Activated T-helper 9 cell treated with anti-CD3 and anti-CD28 coated beads, Interleukin-2, amount 50 U/mL, for 16 hours (primary cell): Measurements from ENCODE around the gene CBX4.

Source experiments
- DNase-seq: peaks from one replicate; pipeline ENCODE4 v3.0.0-alpha.2; 2020; ENCODE audit warnings: low read depth

The CBX4 gene

DNA sequence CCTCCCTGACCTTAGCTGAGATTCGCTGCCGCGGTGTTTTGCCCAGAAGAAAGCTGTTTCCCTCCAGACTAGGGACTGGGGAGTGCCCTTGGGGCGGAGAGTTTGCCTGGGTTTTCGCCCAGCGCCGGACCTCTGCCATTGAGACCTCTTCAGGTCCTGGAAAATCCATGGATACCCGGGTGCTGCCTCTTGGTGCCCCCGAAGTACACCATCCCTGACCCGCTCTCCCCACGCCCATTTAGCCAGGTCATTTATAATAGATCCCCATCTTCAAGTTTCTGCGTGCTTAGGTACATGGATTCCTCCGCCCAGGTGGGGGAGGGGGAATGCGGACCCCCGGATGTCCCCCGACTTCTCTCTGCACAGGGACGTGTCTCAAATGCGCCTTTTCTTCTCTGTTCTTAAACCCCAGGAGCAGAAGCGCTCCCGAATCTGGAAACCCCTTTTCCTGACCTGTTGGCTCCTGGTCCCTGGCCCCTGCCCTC, 27.3 kb downstream of the CBX4 start:
- DNase-seq: no peak

DNA sequence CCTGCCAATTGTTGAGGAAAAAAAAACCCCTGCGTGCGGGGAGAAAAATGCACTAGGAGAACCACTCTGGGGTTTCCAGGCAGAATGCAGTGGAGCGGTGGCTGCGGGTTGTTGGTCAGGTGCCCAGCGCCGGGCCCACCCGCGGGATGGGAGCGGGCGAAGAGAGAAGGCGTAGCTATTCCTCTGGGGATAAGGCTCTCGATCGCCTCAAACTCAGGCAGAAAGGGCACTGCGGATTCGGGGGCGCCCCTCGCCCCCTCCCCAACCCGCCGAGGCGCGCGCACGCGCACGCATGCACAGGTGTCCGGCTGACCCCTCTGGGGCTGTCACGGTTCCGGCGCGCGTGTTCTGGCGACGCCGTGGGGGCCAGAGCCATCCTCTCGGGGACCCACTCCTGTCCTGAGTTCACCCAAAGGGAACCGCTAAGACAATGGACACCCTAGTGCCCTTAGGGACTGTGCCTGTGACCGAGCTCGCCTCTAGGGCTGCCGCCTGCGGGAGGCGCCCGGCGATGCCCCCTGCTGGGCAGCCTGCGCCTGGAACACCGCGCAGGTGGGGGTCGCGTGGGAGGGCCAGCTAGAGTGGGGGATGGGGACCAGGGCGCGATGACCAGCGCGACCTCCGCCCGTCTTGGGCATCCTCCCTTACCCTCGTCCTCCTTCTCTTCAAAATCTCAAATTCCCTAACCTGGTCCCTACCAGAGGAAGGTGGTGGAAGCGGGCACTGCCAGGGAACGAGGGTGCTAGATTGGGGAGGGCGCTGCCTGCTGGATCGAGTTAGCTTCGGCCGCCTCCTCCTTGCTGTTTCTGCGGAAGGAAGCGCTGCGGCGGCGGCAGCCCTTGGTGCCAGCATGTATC, 28.0 kb downstream of the CBX4 start:
- DNase-seq: no peak

DNA sequence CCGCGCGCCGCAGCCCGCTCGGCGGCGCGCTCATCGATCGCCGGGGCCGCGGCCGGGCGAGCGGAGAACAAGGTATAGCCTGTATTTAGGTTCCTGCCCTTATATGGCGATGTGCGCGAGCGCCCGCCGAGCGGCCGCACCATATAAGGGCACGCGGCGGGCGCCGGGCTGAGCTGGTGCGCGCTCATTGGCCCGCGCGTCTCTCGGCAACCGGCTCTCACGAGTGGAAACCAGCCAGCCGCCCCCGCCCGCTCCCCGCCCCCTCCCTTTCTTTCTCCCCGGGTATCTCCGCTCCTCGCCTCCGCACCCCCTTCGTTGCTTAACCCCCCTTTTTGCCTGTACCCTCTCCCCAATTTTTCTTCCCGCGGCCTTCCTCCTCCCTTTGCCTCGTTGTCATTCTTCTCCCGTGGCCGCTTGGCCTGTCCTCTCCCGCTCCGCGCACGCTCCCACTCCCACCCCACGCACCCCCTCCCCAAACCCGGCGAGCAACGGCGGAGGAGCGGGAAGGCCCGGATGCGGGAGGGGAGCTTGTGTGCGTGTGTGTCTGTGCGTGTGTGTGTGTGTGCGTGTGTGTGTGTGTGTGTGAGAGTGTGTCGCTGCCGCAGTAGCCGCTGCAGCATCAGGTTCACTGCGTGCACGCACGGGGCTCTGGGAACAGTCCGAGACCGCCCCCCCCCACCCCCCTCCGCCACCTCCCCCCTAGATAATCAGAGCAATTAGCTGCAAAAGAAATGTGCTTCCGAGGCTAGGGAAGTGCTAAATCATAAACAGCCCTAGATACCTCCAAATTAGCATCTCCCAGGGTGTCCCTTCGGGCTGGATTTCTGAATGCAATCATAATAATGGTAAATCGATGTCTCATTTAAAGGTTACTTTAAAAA, 28.9 kb downstream of the CBX4 start:
- DNase-seq: peak; percentile 69

DNA sequence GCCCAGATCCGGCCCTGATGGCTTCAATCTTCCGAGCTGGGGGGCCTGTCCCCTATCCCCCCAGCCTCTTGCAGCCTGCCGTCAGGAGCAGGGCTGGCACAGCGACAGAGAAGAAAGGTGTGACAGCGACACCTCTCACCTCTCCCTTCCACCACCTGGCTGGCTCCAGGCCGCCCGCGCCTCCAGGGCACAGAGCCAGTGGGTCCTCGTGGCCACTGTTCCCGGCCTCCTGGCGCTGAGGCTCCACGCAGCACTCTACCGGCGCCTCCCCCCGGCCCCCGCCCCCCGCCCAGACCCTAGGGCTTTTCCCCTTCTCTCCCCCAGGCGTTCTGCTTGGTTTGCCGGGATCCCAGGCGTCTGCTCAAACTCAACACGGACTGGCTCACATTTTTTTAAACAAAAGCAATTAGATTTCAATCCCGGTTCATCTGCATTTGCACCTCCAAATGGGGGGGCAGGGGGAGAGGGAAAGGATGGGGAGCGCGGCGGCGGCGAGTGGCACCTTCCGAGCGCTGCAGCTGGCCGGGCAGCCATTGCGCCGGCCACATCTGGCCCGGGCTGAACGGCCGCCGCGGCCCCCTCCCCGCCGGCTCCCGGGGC, 29.6 kb downstream of the CBX4 start:
- DNase-seq: no peak

DNA sequence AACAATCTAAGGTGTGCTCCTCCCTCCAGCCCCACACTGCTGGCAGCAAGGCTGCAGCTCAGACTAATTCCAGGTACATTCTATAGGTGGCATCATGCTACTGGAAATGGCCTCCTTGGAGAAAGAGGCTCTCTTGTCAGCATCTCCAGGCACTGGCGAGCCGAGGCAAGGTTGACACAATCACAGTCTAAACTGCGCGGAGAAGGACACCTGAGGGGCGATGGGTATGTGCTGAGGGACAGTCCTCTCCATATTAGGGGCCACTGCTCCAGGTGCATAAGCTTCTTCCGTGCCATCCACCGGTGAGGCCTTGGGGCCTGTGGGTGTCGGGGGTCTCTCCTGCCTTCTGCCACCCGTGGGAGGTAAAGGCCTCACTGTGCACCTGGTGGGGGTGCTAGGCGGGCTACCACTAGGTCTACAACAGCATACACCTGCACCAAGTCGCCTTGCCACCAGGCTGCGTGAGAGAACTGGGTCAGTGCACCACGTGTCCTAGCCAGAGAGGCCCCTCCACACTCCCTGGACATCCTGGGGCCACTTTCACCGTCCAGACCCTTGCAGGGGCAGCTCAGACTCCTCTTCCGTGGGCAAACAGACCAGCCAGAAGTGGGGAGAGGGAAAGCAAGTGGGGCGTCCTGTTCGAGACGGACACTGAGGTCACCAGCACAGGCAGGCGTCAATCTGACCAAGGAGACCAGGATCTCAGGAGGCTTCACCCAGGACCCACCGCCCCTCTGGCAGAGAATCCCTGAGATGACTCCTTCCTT, 30.3 kb downstream of the CBX4 start:
- DNase-seq: no peak

DNA sequence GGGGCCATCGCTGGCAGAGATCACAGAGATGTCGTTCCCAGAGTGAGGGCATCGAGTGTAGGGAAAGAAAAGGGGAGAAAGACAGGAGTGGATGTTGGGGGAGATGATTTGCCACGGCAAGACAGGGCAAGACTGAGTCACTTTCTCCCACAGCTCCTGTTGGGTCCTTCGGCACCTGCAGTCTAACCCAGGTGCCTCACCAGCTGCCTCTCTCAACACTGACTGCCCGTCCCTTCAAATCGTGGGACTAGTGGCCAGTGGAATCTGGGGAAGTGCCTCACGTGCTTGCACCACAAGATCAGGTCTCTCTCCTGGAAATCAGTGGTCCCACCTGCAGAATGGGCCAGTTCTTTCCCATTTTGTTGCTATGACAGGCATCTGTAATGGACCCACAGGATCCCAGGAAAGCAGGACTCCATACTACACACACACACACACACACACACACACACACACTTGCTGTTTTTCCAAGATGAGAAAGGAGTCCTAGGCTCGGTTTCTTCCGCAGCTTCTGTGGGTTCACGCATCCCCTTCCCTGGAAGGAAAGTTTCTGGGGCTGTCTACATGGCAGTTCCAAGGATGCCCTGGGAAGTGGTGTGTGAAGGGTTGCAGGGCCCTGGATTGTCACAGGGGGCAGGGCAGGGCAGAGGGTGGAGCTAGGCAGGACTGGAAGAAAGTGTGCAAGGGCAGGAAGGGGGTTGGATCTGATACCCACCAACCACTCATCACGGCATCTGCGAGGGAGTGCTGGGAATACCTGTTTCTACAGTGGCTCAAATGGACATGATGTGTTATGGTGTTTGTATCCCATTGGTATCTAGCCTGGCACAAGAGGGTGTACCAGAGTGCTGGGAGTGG, 32.1 kb downstream of the CBX4 start:
- no peak for DNase-seq

DNA sequence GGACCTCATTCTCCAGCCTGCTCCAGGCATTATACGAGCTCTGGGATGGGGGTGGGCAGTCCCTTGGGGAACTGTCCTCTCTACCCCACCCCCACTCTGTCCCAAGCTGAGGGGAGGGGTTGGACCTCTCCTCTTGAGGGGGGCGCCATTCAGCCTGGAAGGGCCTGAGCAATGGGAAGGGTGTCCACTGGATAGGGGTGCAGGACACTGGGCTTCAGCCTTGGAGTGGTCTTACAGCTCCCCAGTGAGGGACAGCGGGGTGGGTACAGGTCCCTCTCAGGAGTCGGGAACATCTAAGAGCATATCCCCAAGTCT, 32.8 kb downstream of the CBX4 start:
- no peak for DNase-seq

DNA sequence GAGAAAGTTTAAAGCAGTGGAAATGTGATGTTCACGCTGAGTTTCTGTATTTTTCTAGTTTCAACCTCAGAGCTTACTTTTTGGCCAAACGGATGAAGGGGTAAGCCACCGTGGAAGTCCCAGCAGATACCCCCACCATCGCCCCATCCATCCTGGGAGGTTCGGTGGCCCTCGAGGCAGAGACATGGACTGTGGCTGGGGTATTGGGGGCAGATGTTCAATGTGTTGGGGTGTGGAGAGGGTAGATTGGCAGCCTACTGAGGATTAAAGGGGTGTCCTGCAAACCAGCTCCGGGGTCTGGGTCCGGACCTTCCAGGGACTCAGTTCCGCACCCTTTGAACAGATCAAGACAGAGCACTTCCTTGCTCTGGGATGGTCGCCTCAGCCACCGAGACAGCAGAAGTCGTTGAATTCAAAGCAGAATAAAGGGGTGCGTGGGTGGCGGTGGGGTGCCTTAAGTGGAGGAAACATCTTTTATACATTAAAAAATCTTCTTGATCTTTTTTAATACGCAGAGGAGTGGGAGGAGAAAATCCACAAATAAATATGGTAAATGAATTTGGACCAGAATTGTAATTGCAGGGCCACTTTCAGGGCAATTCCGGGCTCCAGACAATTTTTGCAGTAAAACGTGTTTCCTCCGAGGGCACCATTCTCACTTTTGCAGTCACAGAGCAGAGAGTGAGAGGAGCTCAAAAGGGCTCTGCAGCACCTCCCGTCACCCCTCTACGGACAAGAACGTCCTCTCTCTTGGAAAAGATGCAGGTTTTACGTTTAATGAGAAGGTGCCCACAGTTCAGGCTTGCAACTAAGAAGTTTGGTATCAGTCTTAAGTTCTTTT, 34.2 kb downstream of the CBX4 start:
- DNase-seq: no peak

DNA sequence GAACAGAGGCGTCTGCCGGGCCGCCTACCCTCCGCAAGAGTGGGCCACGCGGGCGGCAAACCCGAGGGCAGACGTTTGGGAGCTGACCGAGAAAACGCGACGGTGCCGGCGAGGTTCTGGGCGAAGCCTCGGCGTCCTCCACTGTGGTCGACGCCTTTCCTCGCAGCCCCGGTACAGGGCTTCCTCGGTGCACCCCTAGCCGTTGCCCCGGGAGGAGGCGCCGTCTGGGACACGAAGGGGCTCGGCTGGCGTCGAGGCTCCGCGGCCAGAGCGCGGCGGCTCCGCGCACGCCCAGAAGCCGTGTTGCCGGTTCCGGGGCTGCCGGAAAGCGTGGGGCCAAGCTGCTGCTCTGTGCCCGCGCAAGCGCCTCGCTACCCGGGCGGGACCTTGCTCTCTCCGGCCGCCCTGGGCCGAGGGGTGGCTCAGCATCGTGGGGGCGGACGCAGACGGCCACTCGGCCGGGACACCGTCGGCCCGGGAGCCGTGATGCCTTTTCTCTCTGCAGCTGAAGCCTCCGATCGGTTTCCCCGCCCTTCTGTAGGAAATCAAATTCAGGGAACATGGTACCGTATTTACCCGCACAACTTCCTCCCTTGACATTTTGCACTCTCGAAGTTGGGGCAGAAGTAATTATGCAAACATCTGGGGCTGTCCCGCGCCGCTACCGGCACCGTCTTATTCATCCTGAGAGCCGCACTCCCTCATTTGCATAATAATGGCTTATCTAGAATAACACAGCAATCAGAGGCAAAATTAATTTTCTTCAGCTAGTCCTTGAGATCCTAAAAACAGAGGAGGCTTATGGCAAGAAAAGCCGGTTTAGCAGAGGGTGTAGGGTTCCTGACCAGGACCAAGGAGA, 35.0 kb downstream of the CBX4 start:
- DNase-seq: peak; percentile 60

DNA sequence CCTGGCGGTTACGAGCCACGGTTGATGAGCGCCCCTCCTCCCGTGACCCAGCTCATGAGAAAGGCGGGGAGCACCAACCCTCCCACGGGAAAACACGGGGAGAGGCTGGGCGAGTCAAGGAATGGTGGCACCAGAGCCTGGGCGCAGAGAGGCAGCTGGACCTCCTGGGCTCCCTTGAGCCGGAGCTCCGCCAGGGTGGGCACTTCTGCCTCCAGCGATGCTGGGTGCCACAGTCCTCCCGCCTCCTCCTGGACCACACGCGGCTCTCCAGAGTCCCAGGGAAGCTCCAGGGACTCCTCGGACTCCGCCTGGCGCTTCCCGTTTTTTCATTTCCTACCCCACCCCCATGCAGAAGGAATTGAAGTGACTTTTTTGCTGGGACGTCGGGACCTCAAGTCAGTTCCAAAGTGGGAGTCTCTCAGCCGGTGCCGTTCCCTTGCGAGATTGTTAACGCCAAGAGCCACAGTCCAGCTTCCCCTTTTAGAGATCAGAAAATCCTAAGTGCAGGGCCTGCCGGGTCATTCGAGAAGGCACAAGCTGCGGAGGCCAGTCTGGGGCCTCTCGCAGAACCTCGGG, 35.7 kb downstream of the CBX4 start:
- no peak for DNase-seq

DNA sequence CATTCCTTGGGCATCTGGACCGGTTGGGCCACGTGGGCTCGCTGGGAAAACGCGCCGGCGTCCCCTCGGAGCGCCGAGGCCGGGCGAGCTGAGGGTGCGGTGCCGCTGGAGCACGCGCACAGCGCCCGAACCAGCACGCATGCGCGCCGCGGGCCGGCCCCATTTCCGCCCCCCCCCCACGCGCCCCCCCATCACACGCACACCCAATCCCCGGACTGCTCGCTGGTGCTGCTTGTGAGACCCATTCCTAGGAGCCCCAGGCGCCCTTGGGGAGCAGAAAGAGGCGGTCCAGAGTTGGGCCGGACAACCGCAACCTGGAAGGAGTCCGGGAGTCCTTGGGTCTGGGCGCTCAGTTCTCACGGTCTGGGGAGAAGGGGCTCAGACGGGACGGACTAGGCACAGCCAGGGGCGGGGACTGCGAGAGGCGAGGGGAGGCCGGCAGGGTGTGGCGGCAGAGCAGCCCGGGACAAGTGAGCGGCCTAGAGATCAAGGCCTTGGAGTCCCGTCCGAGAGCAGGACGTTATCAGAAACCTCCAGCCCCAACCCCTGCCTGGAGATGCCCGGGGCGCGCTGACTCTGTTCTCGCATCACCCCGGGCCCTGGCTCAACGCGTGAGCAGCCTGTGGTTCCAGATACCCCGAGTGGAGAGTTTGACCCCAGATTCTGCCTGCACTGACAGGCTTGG, 36.4 kb downstream of the CBX4 start:
- no peak for DNase-seq

DNA sequence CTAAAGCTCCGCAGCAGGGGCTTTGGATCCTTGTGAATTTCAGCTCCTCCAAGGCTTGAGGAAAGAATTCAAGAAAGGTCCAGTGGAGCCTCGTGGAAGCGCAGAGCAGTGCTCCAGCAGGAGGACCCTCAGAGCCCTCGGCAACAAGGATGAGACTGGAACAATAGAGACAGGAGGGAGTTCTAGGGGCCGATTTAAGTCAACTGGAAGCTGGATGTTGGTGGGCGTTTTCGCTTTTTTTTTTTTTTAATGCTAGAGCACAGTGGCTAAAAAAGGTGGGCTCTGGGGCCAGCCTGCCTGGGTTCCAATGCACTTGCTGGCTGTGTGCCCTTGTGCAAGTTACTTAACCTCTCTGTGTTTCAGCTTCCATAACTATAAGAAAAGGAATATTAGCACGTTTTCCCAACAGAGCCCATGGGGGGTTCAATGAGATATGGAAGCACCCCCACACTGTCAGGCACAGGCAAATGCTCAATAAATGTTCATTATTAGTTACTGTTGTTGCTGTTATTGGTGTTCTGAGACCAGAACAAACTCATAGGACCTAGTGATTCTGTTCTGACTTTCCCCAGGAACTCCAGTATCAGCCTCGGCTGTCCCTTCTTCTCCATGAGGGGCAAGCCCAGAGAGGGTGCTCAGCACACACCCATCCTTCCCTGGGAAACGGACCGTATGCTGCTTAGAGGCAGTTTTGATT, 37.1 kb downstream of the CBX4 start:
- no peak for DNase-seq

DNA sequence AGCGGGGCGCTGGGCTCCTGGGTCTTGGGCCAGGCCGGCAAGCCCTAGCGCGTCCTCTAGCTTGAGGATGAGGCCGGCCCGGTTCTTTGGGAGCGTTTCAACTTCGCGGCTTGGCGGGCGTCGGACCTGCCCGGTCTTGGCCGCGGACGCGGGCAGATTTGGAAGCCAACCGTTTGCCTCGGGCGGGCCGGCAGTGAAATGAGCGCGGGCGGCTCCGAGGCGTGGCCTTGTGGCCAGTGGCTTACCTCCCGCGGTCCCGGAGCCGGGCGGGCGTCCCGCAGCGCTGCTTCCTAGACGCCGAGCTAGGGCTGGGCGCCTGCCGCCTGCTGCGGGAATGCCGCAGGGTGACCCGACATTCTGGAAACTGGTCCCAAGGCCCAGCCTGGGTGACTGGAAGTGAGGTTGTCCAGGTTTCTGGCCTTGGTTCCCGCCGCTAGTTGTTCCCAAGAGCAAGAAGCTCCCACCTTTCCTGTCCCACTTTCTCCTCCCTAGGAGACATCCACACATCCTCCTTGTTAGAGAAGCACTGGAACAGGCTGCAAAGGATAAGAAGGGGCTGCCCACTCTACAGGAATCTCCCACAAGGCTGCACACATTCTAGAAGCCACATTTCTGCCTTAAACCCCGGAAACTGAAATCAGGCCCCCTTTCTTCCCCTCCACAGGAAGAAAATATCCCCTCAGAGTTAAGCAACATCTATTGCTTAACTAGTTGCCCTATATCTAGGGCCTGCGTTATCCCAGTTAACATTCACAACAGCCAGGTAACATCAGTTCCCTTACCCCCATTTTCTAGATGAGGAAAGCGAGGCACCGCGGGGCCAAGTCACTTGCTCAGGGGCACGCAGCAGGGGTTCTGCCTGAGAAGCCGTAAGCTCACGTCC, 37.8 kb downstream of the CBX4 start:
- no peak for DNase-seq

DNA sequence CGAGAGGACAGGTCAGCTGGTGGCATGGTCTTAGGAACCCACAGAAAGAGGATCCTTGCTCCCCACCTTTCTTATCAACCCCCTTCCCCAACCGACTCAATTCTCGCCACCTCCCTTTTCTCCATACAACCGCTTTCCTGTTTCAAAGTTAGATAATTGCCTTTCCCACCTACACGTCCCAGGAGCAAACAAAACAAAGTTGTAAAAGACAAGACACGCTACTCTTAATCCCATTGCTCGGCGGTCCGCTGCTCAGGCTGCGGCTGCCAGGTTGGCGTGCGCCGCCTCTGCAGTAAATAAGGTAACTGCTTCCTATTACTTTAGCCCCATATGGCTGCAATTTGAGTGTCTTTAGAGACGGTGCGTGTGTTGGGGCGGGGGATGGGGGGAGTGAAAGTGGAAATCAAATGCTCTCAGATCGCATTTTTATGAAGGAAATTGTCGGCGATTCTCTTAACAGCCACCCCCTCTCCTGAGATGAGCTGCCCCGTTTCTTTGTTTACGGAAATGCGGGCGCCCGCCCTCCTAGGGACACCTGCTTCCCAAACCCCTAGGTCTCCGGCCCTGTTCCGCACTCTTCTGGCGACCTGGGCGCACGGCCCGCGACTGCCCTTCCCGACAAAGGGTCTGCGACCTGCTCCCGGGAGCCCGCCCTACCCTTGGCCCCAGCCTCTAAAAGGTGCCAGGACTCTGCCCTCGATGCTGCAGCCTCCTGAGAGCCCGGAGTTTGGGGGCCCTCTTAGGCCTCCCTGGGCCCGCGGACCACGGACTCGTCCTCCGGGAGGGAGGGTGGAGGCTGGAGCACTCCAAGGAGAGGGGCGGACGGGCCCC, 38.7 kb downstream of the CBX4 start:
- DNase-seq: no peak

DNA sequence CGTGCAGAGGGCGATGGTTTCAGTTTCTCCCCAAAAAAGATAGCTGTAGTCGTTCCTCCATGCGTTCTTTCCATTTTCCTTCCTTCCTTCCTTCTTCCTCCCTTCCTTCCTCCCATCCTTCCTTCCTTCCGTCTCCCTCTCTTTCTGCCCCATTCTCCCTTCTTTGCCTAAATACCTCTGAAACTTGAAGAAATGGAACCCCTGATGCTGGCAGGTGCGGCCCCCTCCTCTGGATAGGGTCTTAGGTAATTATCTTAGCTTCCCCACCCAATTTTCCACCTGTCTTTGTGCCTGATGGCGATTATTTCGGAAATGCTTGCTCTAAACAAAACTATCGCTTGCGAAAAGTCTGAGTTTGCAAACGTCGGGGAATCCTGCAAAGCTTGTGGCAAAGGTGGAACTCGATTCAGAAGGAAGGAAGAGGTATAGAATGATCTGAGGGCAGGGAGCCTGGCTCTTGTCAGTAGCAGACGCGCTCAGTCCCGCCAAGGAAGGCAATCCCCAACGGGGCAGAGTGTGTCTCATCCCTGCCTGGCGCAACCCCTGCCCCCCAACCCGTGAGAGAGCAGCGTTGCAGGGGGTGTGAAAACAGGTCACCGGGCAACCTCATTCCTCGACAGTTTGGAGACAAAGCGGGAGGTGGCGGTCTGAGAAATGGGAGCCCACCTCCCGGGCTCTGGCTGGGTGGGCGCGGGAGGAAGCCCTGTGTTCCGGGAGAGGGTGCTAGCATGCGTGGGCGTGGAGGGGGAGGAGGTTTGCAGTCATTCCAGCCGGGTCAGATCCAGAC, 39.5 kb downstream of the CBX4 start:
- DNase-seq: no peak
